GM18873 (cell line): Measurements from ENCODE around the gene ATP5IF1.

ENCODE experiments used
- ATAC-seq: cut with Tn5 transposase; IDR thresholded peaks from one replicate; pipeline ENCODE4 v1.9.1; 2021; ENCODE audit warnings: mild to moderate bottlenecking, moderate library complexity, moderate number of reproducible peaks; ENCODE audit not compliant: unreplicated experiment, low FRiP score

ATP5IF1 gene

DNA sequence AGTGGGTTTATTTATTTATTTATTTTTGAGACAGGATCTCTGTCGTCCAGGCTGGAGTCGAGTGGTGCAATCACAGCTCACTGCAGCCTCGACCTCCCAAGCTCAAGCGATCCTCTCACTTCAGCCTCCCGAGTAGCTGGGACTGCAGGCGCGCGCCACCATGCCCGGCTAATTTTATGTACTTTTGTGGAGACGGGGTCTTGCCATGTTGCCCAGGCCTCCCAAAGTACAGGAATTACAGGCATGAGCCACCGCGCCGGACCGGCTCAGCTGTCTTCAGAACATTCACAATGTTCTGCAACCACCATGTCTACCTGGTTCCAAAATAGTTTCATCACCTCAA, 2.7 kb upstream of the ATP5IF1 start:
- no peak for ATAC-seq

DNA sequence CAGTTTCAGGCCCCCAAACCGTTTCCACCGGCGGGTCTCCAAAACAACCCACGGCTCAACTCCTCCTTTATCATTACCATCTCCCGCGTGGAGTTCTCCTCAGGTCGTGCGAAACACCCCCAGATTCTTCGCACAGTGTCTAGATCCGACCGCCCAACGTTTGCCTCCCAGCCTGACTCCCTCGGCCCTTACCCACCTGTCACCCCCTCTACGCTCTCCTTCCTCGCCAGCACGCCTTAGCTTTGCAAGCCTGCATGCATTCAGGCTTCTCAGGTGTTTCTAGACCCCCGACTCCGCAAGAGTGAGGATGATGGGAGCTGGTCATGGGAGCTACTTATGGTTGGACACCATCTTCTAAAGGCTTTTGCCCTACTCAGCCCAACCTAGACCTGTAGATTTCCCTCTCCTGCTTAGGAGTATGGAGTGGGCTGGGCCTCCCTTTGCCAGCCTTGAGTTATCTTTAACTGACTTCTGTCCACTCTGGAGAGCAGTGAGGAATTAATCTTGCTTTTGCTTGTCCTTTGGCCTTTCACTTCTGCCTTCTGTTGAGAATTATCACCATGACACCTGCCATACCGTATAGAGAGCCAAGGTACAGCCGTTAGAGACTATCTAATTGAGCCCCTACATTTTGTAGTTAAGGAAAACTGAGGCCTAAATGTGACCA, 865 bp downstream of the ATP5IF1 start:
- ATAC-seq, result no peak

DNA sequence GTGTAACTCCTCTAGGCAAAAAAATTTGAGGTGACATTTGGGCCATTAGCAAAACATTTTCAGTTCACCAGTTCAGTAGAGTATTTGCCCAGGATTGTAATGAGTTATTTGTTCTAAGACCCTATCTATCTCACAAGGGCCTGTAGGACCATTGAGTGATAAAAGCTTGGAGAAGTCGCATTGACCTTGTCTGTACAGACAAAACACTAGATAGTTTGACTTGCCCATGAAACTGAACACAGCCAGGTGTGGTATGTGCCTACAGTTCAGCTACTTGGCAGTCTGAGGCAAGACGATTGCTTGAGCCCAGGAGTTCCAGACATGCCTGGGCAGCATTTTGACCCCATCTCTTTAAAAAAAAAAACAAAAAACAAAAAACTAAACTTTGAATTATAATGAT, 3.1 kb downstream of the ATP5IF1 start:
- no peak for ATAC-seq

DNA sequence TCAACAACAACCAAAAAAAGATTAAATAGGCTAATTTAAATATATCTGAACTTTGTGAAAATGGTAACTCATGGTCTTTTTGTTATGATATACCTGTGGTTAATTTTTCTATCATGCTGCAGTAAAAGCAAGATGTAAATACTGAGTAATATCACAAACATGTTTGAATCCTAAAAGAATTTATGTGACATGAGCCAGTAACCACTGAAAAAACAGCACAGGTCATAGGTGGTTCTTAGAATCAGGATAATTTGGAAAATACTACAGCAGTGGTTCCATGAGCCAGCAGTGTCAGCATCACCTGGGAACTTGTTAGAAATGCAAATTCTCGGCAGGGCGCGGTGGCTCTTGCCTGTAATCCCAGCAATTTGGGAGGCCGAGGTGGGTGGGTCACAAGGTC, 4.1 kb downstream of the ATP5IF1 start:
- ATAC-seq, result no peak

DNA sequence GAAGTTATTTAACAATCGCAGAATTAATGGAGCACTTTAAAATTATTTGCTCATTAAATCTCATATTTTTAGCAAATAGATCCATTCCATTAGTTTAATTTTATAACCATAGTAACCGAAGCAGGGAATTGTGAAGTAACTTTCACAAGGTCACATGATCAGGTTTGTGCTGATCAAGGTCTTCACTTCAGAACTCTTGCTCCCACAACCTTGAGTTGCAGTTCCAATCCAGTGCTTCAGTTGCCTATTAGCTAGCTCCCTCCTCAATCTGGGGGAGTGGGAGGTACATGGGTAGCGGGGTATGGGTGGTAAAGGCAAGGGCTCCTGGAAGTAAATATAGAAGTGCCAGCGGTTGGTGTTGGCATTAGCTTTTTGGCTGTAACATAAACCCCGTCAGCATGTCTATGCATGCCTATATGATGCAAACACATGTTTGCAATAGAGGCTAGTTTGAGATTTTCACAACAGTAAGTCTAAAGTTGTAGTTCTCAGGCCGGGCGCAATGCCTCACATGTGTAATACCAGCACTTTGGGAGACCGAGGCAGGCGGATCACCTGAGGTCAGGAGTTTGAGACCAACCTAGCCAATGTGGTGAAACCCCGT, 5.8 kb downstream of the ATP5IF1 start:
- ATAC-seq, result no peak

DNA sequence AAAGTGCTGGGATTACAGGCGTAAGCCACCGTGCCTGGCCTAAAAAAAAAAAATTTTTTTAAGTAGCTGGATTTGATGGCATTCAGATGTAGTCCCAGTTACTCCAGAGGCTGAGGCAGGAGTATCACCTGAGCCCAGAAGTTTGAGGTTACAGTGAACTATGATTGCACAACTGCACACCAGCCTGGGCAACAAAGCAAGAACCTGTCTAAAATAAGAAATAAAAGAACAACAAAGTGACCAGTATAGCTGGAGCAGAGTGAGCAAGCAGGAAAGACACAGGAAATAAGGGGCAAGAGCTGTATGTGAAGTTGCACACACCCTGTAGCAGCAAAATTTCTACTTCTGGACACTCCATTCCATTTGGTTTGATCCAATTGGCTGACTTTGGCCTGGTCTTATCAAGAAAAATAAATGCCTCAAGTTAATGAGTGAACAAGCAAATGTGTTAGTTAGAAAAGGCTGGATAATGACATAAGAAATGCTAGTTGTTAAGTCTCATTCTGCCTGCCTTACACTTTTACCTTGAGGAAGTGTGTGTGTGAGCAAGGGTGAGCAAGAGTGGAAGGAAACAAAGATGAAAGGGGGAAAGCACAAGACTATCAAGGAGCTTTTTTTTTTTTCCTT, 7.9 kb downstream of the ATP5IF1 start:
- ATAC-seq, result no peak

DNA sequence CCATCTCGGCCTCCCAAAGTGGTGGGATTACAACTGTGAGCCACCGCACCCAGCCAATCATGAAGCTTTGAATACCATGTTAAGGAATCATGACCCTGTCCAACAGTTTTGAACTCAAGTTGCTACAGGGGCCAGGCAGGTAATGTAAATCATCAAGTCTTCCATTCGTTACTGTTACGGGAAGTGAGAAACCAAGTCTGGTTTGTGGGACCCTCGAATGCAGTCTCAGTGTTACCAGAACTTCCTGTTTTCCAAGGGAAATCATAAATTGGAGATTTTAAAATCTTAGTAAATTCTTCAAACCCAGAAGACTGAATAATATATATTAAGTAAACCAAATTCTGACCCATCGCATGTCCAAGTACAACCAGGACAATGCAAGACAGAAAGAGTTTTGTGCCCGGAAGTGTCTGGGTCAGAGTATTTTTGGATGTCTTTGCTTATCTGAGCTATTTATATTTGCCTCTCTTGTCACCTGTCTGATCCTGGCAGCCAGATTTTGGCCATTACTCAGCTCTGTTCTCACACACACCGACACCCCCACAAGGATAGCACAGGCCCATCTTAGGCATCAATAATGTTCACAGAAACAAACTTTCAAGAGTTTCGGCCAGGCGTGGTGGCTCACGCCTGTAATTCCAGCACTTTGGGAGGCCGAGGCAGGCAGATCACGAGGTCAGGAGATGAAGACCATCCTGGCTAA, 8.8 kb downstream of the ATP5IF1 start:
- ATAC-seq, result no peak

DNA sequence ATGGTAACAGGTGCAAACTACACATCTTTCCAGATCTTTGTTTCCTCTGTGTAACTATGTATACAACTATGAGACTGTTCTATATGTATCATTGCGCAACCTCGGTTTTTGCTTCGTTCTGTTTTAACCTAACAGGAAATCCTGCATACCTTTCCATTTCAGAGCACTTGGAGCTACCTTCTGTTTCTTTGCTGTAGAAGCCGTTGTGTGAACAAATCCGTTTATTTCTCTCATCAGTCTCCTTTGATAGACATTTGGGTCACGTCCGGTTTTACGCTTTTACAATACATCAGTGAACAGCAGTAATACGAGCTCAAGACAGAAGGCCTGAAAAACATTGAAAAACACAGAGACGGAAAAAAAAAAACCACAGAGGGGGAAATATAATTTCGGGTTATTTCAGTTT, 10.5 kb downstream of the ATP5IF1 start:
- ATAC-seq, result no peak

DNA sequence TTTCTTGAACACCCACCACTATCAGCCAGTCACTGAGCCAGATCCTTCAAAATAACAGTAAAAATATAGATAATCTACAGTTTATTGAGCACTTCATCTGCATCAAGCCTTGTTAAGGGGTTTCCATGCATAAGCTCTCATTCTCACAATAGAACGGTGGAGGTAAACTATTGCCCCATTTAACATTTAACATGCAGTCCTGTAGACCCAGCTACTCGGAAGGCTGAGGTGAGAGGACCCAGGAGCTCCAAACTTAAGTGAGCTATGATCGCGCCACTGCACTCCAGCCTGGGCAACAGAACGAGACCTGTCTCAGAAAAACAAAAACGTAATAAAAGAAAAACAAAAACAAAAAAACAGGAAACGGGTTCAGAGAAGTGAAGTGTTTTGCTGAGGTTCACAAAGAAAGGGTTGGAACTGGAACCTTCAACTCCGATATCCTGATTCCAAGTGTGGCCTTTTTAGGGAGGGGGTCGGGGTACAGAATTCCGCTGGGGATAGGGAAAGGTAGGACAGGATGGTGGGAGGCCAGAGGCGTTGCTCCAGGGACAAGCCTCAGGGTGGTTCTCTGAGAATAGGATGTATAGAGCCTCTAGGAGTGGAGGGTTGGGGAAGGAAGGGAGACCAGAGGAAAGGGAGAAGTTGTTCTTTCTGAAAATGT, 11.8 kb downstream of the ATP5IF1 start:
- no peak for ATAC-seq

DNA sequence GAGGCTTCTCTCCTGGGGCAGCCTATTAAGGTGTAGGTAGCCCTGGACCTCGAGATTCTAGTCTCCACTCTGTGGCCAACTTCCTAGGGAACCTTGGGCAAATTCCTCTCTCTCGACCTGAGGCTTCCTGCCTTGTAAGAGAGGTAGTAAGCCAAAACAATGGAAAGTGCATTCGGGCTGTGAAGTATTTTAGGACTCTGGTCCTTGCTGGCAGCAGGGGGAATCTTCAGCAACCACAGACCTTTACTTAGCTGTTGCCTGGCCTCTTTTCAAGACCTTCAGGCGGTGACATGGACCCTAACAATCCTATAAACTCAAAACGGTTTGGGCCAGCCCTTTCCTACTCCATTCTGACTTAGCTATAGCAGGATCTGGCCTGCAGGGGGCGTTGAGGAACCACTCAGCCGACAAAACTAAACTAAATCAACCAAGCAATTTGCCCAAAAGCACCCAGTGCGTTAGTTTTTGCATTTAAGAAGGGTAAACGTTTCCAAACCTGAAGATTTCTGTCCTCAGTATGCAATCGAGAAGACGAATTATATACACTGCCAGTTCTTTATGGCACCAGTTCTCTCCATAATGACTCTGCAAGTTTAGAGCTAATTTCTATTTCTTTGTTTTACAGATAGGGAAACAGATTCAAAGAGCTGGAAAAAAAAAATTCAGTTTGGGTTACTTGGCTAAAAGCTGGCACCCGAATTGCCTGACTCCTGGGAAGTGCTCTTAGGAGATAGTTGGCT, 12.5 kb downstream of the ATP5IF1 start:
- no peak for ATAC-seq

DNA sequence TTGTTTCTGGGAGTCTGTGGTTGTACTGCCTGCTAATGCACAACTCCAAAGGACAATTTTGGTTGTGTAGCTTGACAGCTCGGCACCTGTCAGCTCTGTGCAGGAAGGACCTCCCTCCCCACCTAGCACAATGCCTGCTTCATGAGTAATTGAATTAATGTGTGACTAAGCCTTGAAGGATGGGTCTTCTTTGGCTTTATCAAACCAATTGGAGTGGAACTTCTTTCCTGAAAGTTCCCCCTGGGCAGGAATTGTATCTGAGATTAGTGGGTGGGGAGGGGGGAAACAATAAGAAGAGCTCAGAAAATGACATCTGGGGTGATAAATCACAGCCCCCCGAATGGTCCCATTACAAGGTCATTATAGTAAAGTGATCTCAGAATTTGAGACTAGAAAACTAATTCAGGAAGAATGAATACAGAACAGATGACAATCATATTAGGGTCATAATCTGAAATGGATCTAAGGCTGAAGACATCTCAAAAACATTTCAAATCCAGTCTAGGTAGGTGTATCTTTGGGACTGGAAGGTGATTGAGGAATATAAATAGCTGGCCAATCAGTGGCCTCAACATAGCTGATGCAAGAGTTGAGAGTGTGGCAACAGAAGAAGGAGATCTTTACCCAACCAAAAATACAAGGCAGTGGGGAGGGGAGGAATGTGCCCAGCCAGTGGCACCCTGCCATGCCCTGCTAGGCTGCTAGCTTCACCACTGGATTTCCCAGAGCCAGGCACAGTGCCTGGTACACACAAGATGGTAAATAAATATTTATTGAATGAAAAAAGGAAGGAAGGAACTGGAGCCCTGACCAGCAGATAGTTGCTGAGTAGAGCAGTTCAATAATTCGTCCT, 13.3 kb downstream of the ATP5IF1 start:
- ATAC-seq, result no peak

DNA sequence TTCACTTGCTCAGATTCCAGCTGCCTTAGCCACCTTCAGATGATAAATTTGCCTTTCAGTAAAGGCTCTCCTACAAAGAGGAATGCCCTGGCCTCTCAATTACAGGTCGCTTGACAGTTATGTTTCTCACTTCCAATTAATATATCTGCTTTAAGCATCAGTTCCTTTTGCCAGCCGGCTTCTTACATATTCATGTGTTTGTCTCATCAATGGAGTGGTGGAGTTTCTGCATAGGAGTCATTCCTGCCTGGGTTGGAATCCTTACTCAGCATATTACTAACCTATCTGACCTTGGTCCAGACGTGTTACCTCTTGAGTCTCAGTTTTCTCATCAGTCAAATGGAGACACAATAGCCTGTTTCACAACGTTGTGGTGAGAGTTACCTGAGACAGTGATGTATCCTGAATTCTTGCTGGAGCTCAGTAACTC, 14.0 kb downstream of the ATP5IF1 start:
- no peak for ATAC-seq

DNA sequence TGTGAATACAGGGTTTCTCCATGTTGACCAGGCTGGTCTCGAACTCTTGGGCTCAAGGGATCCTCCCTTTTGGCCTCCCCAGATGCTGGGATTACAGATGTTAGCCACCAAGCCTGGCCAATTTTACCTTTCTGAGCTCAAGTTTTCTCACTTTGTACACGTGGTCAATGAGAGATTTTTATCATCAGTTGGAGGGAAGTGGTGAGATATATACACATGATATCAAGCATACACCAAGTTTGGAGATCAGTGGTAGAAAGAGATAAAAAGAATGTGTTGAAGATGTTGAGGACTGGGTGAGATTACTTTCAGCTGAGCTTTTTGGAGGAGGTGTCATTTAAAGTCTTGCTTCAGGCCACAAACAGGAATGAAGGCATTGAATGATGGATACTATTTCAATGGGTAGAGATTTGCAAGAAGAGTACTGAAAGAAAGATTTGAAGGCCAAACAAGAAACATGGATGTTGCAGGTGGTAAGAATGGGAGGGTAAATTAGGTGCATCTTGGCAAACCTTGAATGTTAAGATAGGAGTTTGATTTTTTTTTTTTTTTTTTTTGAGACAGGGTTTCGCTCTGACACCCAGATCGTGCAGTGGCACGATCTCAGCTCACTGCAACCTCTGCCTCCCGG, 20.4 kb downstream of the ATP5IF1 start:
- no peak for ATAC-seq

DNA sequence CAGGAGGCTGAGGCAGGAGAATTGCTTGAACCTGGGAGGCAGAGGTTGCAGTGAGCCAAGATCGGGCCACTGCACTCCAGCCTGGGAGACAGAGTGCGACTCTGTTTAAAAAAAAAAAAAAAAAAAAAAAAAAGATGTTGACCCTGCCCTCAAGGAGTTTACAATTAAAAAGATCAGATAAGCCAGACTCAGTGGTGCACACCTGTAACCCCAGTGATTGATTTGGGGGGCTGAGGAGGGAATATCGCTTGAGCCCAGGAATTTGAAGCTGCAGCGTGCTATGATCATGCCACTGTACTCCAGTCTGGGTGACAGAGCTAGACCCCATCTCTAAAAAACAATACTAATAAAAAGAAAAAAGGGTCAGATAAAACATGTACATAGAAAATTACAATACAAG, 21.8 kb downstream of the ATP5IF1 start:
- no peak for ATAC-seq

DNA sequence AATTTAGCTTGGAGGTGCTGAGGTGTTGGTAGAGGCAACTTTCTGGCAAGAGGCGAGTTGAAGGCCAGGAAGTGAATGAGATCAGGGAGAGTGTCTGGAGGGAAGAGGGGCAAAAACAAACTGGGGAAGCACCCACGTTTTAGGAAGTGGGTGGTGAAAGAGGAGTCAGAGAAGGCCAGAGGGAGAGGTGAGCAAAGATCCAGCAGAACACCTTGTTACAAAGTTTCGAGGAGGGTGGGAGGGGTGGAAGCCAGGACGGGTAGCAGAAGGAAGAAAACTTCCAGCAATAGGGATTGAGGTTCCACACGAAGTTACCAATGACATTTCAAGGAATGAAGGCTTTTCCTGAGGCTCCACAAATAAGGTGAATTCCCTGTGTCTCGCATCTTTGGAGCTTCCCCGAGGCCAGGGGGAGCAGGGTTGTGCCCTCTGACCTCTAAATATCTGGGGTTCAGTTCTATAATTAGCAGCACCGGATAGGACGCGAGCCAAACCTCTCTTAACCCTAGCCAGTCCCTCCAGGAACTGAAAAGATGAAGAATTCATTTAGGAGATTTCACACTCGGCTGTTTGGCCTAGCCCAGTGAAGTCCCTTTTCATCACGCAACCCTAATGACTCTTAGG, 22.8 kb downstream of the ATP5IF1 start:
- no peak for ATAC-seq

DNA sequence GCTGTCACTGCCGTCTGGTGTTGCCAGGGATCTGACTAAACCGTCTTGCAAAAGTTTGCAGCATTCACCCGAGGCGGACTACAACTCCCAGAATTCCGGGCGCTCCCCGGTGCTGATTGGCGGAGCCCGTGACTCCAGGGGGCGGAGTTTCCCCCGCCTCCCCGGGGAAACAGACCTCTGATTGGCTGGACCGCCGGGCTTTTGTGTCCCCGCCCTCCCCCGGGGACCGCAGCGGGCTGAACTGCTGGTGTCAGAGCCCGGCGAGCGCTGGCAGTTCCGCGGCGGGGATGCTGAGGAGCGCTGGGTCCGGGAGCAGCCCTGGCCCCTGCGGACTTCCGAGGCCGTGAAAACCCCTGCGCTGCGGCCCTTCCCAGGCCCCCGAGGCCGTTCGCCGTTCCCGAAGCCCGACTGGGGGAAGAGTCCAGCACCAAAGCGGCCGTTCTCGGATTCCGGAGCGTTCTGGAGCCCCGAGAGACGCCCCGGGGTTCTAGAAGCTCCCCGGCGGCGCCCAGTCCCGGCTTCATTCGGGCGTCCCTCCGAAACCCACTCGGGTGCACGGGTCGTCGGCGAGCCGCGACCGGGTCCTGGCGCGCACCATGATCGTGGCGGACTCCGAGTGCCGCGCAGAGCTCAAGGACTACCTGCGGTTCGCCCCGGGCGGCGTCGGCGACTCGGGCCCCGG, 23.5 kb downstream of the ATP5IF1 start, which contains the start of gene SESN2:
TSS of gene SESN2 (plus strand) at position 267 of the 682 bp plus-strand sequence. CDS start at position 597, 330 bp downstream.
- peak; percentile 80 for ATAC-seq

DNA sequence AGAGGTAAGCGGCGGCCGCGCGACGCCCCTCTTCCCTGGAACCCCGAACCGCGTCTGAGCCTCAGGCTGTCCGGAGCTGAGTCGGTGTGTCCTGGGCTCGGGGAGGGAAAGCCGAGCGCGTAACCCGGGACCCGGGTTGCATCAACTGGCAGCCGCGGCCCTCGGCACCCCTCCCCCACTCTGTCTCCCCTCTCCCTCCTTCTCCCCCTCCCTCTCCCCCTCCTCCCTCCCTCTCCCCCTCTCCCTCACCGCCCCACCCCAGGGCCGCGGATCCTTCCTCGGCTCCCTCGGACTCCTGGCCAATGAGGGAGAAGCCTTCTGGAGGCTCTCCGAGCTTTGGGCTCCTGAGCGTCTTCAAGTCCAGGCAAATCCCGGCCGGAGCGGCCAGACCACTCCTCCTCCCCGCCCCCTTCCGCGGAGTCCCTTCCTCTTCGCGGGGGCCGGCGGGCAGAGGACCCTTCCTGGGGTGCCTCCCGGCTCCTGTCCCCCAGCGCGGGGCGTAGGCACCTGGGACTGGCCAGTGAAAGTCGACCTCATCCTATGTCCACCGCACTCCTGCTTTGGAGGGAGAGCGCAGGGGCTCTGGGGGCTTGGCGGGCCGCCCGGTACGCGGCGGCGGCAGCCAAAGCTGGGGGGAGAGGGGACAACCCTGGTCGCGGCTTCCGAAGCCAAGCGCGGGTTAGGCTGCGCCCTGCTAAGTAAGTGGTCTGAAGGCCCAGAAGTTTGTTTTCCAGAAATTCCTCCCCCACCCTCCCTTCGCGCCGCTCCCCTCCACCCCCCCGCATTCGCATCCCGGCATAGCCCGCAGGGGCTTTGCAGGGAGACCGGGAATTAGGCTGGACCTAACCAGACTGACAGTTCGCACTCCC, 24.2 kb downstream of the ATP5IF1 start:
- no peak for ATAC-seq
